GM10847 (cell line): ENCODE measurements around the gene PTPRN2.

Experiments used
- POLR2A ChIP-seq: IDR thresholded peaks from 2 replicates; pipeline ENCODE4 v1.6.1; 2011; ENCODE audit not compliant: insufficient read length; ENCODE audit errors: extremely low read depth

PTPRN2 gene

GRCh38 chr7:157964016-157964415, 623.6 kb downstream of the PTPRN2 start:
- TF ChIP-seq POLR2A, result no peak

GRCh38 chr7:157963526-157963925, 624.1 kb downstream of the PTPRN2 start:
- no peak for TF ChIP-seq POLR2A

- TF ChIP-seq POLR2A, result no peak
Measured at GRCh38 chr7:157962458-157963306, 624.9 kb downstream of the PTPRN2 start.

- TF ChIP-seq POLR2A, result no peak
Measured at GRCh38 chr7:157961731-157962457, 625.7 kb downstream of the PTPRN2 start.

GRCh38 chr7:157955348-157955999, 632.1 kb downstream of the PTPRN2 start:
- TF ChIP-seq POLR2A, result no peak

- no peak for TF ChIP-seq POLR2A
Measured at GRCh38 chr7:157954901-157955300, 632.7 kb downstream of the PTPRN2 start.

- no peak for TF ChIP-seq POLR2A
Measured at GRCh38 chr7:157952841-157953645, 634.6 kb downstream of the PTPRN2 start.

GRCh38 chr7:157952050-157952667, 635.5 kb downstream of the PTPRN2 start:
- no peak for TF ChIP-seq POLR2A

GRCh38 chr7:157951300-157952049, 636.1 kb downstream of the PTPRN2 start:
- TF ChIP-seq POLR2A, result no peak

- TF ChIP-seq POLR2A, result no peak
Measured at GRCh38 chr7:157949711-157950110, 637.9 kb downstream of the PTPRN2 start.

GRCh38 chr7:157947504-157947903, 640.1 kb downstream of the PTPRN2 start:
- no peak for TF ChIP-seq POLR2A

- no peak for TF ChIP-seq POLR2A
Measured at GRCh38 chr7:157946398-157947060, 641.1 kb downstream of the PTPRN2 start.

GRCh38 chr7:157945401-157945800, 642.2 kb downstream of the PTPRN2 start:
- TF ChIP-seq POLR2A, result no peak
